HCT116 (cell line): Measurements from ENCODE around the gene TTC6. TPM values are rescaled to one million over a fixed set of nuclear protein-coding genes. Genes with fewer than 3 reads are reported as not detected.

ENCODE experiments used
- ATAC-seq: fragments of 200-7000 bp; cut with Tn5 transposase; 2 replicates; pipeline ENCODE4 v1.9.1; 2020; ENCODE audit warnings: mild to moderate bottlenecking, moderate library complexity
- BruUV-seq: library from RNA; stranded (reverse); fragments of 400-500 nt; replicated peaks from 2 replicates; lab custom pipeline; 2021; lab: Mats Ljungman, UMichigan
- CTCF ChIA-PET: fragments of 300-600 bp; sonication (Branson Sonifier 250); formaldehyde crosslinking; loops from one replicate; lab custom pipeline; 2021; ENCODE audit warnings: antibody characterized with exemption; lab: Charles Lee
- POLR2A ChIA-PET: fragments of 300-600, 350-600 bp; sonication (Branson Sonifier 250); formaldehyde crosslinking; loops from one replicate; lab custom pipeline; 2021; ENCODE audit warnings: antibody characterized with exemption; lab: Charles Lee
- RAD21 ChIA-PET, 2 experiments: fragments of 300-600 bp; sonication (Branson Sonifier 250); formaldehyde crosslinking; loops; one replicate each; lab custom pipeline; 2023; ENCODE audit warnings: low total read pairs in 2 of 2; ENCODE audit not compliant: uncharacterized antibody in 2 of 2, unreplicated experiment in 2 of 2, low non-redundant PET in 1 of 2; lab: Charles Lee
- DNase-seq: peaks from one replicate; pipeline ENCODE4 v3.0.0-alpha.2; 2010; ENCODE audit warnings: low read depth, low spot score
- H2AFZ ChIP-seq: fragments of 200-600 bp; shearing (Covaris generic), sonication (generic); 2 replicates; pipeline ENCODE4 v1.6.1; 2017; ENCODE audit warnings: low read depth, mixed run types, mixed read lengths, antibody characterized with exemption, low read length; ENCODE audit not compliant: poor library complexity, severe bottlenecking
- H3K27ac ChIP-seq: 2 replicates; pipeline ENCODE4 v1.5.1; 2012; ENCODE audit warnings: low read depth, low read length
- H3K27me3 ChIP-seq: fragments of 200-600 bp; sonication (generic); 2 replicates; pipeline ENCODE4 v1.6.1; 2016; ENCODE audit warnings: mixed run types, low read length, mixed read lengths; ENCODE audit not compliant: insufficient read depth
- H3K36me3 ChIP-seq, 2 experiments: fragments of 200-500 bp in 1 of 2; fragments of 200-600 bp in 1 of 2; sonication (Bioruptor generic) in 1 of 2; sonication (generic) in 1 of 2; 2 replicates each; pipeline versions ENCODE4 v1.5.1 to v1.6.1; 2014 to 2016; ENCODE audit warnings: low read length in 2 of 2, inconsistent platforms in 1 of 2, mixed read lengths in 1 of 2, mixed run types in 1 of 2; ENCODE audit not compliant: insufficient read depth in 2 of 2, control insufficient read depth in 1 of 2
- H3K4me1 ChIP-seq, 2 experiments: fragments of 200-600 bp in 1 of 2; sonication (generic) in 1 of 2; 2 replicates each; pipeline versions ENCODE4 v1.5.1 to v1.6.1; 2012 to 2017; ENCODE audit warnings: low read length in 2 of 2, inconsistent platforms in 1 of 2, mild to moderate bottlenecking in 1 of 2, mixed read lengths in 1 of 2, mixed run types in 1 of 2, moderate library complexity in 1 of 2; ENCODE audit not compliant: insufficient read depth in 2 of 2, control insufficient read depth in 1 of 2
- H3K4me2 ChIP-seq: fragments of 200-600 bp; sonication (generic); 2 replicates; pipeline ENCODE4 v1.6.1; 2017; ENCODE audit warnings: mixed run types, low read length, mixed read lengths
- H3K4me3 ChIP-seq, 2 experiments: fragments of 200-600 bp in 1 of 2; sonication (generic) in 1 of 2; replicated peaks in 1 of 2; 2 replicates each; pipeline ENCODE4 v1.5.1; 2011 to 2016; ENCODE audit warnings: low read length in 2 of 2, control low read depth in 1 of 2, low read depth in 1 of 2, mild to moderate bottlenecking in 1 of 2, mixed read lengths in 1 of 2, mixed run types in 1 of 2
- H3K79me2 ChIP-seq: fragments of 200-600 bp; sonication (generic); 2 replicates; pipeline ENCODE4 v1.6.1; 2017; ENCODE audit warnings: mild to moderate bottlenecking, mixed run types, low read length, moderate library complexity, mixed read lengths; ENCODE audit not compliant: insufficient read depth
- H3K9ac ChIP-seq: fragments of 200-600 bp; sonication (generic); 2 replicates; pipeline ENCODE4 v1.6.1; 2016; ENCODE audit warnings: low read length, mixed read lengths
- H3K9me2 ChIP-seq: fragments of 200-600 bp; sonication (generic), shearing (Covaris generic); 2 replicates; pipeline ENCODE4 v1.6.1; 2017; ENCODE audit warnings: mixed run types, mild to moderate bottlenecking, moderate library complexity; ENCODE audit not compliant: insufficient read depth
- H3K9me3 ChIP-seq, 2 experiments: fragments of 200-500 bp in 1 of 2; fragments of 200-600 bp in 1 of 2; sonication (Bioruptor generic) in 1 of 2; sonication (generic) in 1 of 2; 2 replicates each; pipeline ENCODE4 v1.6.1; 2014 to 2017; ENCODE audit warnings: low read length in 2 of 2, mixed read lengths in 2 of 2, inconsistent platforms in 1 of 2, low read depth in 1 of 2, mild to moderate bottlenecking in 1 of 2, mixed run types in 1 of 2, moderate library complexity in 1 of 2; ENCODE audit not compliant: control insufficient read depth in 1 of 2, insufficient read depth in 1 of 2
- H4K20me1 ChIP-seq: fragments of 200-600 bp; sonication (generic), shearing (Covaris generic); 2 replicates; pipeline ENCODE4 v1.6.1; 2017; ENCODE audit warnings: mixed run types, mild to moderate bottlenecking, moderate library complexity; ENCODE audit not compliant: insufficient read depth
- CBX3 ChIP-seq: IDR thresholded peaks from 2 replicates; pipeline ENCODE4 v1.6.1; 2012; ENCODE audit warnings: low read depth
- CTCF ChIP-seq, 3 experiments: fragments of 200-600 bp in 1 of 3; sonication (generic) in 1 of 3; IDR thresholded peaks in 2 of 3; conservative IDR thresholded peaks in 1 of 3; 2 replicates each; pipeline ENCODE4 v1.5.1; 2012 to 2017; ENCODE audit warnings: low read depth in 2 of 3, low read length in 2 of 3, antibody characterized with exemption in 1 of 3, borderline replicate concordance in 1 of 3, control low read depth in 1 of 3, mild to moderate bottlenecking in 1 of 3, mixed read lengths in 1 of 3, mixed run types in 1 of 3, moderate library complexity in 1 of 3; ENCODE audit not compliant: insufficient read depth in 1 of 3
- EGR1 ChIP-seq: IDR thresholded peaks from 2 replicates; pipeline ENCODE4 v1.6.1; 2012; ENCODE audit warnings: low read depth
- ELF1 ChIP-seq: IDR thresholded peaks from 2 replicates; pipeline ENCODE4 v1.6.1; 2012; ENCODE audit warnings: low read depth, borderline replicate concordance
- EZH2 ChIP-seq: fragments of 200-600 bp; sonication (generic); IDR thresholded peaks from 2 replicates; pipeline ENCODE4 v1.6.1; 2017; ENCODE audit warnings: antibody characterized with exemption, mixed run types
- FOSL1 ChIP-seq: IDR thresholded peaks from 2 replicates; pipeline ENCODE4 v1.6.1; 2012; ENCODE audit warnings: low read depth
- JUND ChIP-seq: IDR thresholded peaks from 2 replicates; pipeline ENCODE4 v1.6.1; 2012
- POLR2A ChIP-seq: IDR thresholded peaks from 2 replicates; pipeline ENCODE4 v1.7.0; 2011; ENCODE audit warnings: borderline replicate concordance; ENCODE audit not compliant: insufficient read depth, insufficient read length; ENCODE audit errors: extremely low read depth
- POLR2AphosphoS5 ChIP-seq: IDR thresholded peaks from 2 replicates; pipeline ENCODE4 v1.6.1; 2011; ENCODE audit warnings: mild to moderate bottlenecking, low read depth, low read length, moderate library complexity
- RAD21 ChIP-seq: IDR thresholded peaks from 2 replicates; pipeline ENCODE4 v1.6.1; 2012; ENCODE audit warnings: low read depth, mild to moderate bottlenecking
- REST ChIP-seq: IDR thresholded peaks from 2 replicates; pipeline ENCODE4 v1.6.1; 2012; ENCODE audit warnings: low read depth
- SIN3A ChIP-seq: IDR thresholded peaks from 2 replicates; pipeline ENCODE4 v1.6.1; 2012; ENCODE audit warnings: low read depth
- SP1 ChIP-seq: IDR thresholded peaks from 2 replicates; pipeline ENCODE4 v1.6.1; 2012; ENCODE audit warnings: low read depth
- SRF ChIP-seq: IDR thresholded peaks from 2 replicates; pipeline ENCODE4 v1.6.1; 2012; ENCODE audit warnings: low read depth
- TCF7L2 ChIP-seq: IDR thresholded peaks from 2 replicates; pipeline ENCODE4 v1.7.0; 2011; ENCODE audit warnings: borderline replicate concordance, inconsistent platforms; ENCODE audit not compliant: insufficient read depth, insufficient read length; ENCODE audit errors: extremely low read depth
- ZBTB33 ChIP-seq: IDR thresholded peaks from 2 replicates; pipeline ENCODE4 v1.6.1; 2011; ENCODE audit warnings: mild to moderate bottlenecking, low read length, moderate library complexity; ENCODE audit not compliant: insufficient replicate concordance; ENCODE audit errors: extremely low read depth
- ZFX ChIP-seq: fragments of 450-650 bp; IDR thresholded peaks from 2 replicates; pipeline ENCODE4 v1.6.1; 2017
- ZNF274 ChIP-seq: fragments of 200-500 bp; sonication (Bioruptor generic); IDR thresholded peaks from 2 replicates; pipeline ENCODE4 v1.6.1; 2014; ENCODE audit warnings: mild to moderate bottlenecking, low read depth, low read length, inconsistent platforms
- intact Hi-C: fragments of 100-400 bp; cut with micrococcal nuclease; formaldehyde crosslinking; loops from 2 replicates; pipeline ENCODE4 v1.10.0; 2022
- total RNA-seq: library from RNA; stranded (reverse); gene quantifications from one replicate; pipeline ENCODE4 v1.2.1, GENCODE V29; 2021; ENCODE audit not compliant: unreplicated experiment

Gene TTC6
- total RNA-seq, 1 experiment from 2014 or later: 0.10 TPM

DNA sequence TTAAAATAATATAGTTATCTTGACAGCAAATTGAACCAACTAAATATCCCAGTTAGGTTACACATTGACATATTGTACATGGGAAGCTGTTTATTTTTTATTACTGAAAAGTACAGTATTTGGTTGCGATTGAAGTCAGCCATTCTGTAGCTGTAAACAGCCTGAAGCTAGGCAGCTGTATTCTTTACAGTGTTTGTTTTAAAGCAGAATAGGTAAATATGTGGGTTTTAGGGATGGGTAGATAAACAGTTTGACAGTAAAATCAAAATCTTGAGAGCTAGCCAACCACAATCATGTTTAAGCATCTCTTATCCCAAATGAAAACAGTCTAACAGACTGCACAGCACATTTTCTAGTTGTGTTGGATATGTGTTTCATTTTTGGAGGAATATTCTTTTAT is 45.7 kb downstream of the TTC6 start:
- ChIA-PET POLR2A (no interaction called here), CTCF (no interaction called here), RAD21 (no interaction called here)
- Histone ChIP-seq H2AFZ (no peak overlapping the region), H3K4me1 (no peaks in the 10 kb centered on the region), H3K27me3 (no peaks in the 10 kb centered on the region), H3K36me3 (no peaks in the 10 kb centered on the region), H3K9ac (no peak overlapping the region), H3K27ac (no peak overlapping the region), H3K9me3 (no peaks in the 10 kb centered on the region), H4K20me1 (no peaks in the 10 kb centered on the region), H3K4me2 (no peak overlapping the region), H3K4me3 (no peak overlapping the region), H3K79me2 (no peaks in the 10 kb centered on the region), H3K9me2 (no peaks in the 10 kb centered on the region)
- TF ChIP-seq ZFX: no peak
- TF ChIP-seq POLR2AphosphoS5: no peak
- no peak for TF ChIP-seq CTCF (IDR thresholded peaks at IDR 0.05 in 2 of 3, conservative IDR thresholded peaks at IDR 0.05 in 1 of 3; ENCODE audit: borderline replicate concordance in 1 of 3, insufficient read depth in 1 of 3, low read depth in 2 of 3, low read length in 2 of 3)
- TF ChIP-seq ZBTB33: no peak
- TF ChIP-seq FOSL1: no peak
- TF ChIP-seq EGR1: no peak
- TF ChIP-seq TCF7L2: no peak
- no peak for TF ChIP-seq RAD21
- TF ChIP-seq SP1: no peak
- no peak for TF ChIP-seq SRF
- no peak for TF ChIP-seq EZH2
- no peak for TF ChIP-seq ZNF274
- TF ChIP-seq POLR2A: no peak
- TF ChIP-seq SIN3A: no peak
- TF ChIP-seq CBX3: no peak
- TF ChIP-seq ELF1: no peak
- no peak for TF ChIP-seq REST
- no peak for TF ChIP-seq JUND
- no TSS peak for BruUV-seq
- intact Hi-C loops: no loop called here
- ATAC-seq (no peak), DNase-seq (no peak)
